Activated naive CD4-positive, alpha-beta T cell treated with Interleukin-2 at 50 U/mL for 16 hours (primary cell): ENCODE results near the gene MBNL3.
A peak's percentile ranks its signal among the peaks of the same experiment; 100 is the strongest.

Experiments used
- DNase-seq: peaks from one replicate; pipeline ENCODE4 v3.0.0-alpha.2; 2020

The MBNL3 gene

DNA sequence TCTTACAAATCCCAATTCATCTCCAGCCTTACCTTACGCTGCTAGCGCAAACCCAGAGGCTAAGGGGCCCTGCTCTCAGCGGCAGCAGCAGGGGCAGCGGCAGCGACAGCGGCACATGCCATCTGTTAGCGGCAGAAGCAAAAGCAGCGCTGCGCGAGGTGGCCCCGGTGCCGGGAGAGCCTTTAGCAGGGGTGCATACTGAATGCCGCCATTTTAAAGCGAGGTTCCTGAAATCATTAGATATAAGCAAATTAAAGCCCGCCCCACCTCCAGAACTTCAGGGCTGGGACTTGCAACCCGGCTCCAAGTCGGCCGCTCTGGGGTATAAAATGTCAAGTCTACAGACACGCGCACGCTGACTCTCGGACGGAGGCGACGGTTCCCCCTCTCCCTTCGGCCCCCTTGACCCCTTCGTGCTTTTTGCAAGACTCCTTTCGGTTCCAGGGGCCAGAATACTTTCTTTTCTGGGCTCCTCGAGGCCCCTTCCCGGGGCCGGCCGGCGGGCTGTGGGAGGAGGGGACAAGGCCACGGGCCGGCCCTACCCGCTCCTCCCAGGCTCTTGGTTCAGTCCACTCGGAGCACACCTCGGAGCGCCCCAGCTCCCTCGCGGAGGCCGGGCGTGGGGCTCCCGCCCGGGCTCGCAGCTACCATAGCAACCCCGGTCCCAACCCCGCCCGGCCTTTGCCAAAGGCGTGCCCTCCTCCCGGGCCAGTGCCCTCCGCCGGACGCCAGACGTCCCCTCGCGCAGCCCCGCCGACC is at the start of gene MBNL3:
MBNL3 (minus strand) TSS at position 220 of the 759 bp plus-strand sequence. CDS start 49,427 bp downstream, outside the sequence.
- DNase-seq = peak; percentile 67

GRCh38 chrX:132533409-132533808 is 44.6 kb upstream of the MBNL3 start:
- no peak for DNase-seq

DNA sequence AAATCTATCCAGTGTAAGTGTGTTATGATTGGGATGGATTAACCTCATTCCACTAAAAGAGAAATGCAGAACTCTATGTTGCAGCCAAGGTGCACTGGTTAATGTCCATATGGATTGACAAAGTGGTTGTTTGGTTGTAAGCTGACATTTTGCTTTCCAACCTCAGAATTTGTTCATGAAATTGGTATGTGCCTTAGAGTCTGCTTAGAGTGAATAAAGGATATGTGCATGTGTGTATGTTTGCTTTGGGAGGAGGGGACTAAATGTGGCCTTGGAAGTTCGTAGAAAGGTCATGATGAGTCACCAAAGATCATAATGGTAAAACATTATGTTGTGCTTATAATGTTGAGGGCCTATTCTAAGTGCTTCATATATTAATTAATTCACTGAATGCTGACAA is 44.1 kb upstream of the MBNL3 start:
- no peak for DNase-seq

DNA sequence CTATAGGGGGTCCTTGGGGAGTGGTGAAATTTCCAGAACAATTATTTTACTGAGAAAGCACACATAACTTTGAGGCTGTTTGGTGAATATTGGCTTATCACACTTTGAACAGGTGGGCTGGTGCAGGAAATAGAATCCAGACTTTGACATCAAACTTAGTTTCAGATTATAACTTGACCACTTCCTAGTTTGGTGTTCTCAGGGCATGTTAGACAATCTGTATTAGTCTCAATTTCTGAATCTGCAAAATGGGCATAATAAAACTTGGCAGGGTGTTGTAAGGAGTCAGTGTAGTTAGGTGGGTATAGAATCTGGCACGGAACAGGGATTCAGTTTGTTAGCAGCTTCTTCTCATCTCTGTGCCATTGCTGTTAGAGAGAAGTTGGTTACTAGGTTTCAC is 43.3 kb upstream of the MBNL3 start:
- no peak for DNase-seq

GRCh38 chrX:132520792-132521191 is 32.0 kb upstream of the MBNL3 start:
- DNase-seq = no peak

DNA sequence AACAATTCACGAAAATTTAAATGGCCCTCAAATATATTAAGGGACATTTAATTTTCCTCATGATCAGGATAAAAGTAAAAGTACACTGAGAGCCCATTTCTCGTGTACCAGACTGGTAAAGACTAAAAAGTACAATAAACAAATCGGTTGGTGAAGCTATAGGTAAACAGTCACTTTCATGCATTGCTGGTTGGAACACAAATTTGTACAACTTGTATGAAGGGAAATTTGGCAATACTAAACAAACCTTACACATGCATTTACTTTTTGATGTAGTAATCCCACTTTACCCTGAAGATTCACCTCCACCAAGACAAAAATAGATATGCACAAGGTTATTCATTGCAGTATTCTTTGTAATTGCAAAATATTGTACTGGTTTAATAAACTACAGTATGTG is 31.4 kb upstream of the MBNL3 start:
- DNase-seq = no peak

GRCh38 chrX:132518401-132518800 is 29.6 kb upstream of the MBNL3 start:
- DNase-seq = no peak

- no peak for DNase-seq
These were observed 20.0 kb upstream of the MBNL3 start for GRCh38 chrX:132508834-132509233.

DNA sequence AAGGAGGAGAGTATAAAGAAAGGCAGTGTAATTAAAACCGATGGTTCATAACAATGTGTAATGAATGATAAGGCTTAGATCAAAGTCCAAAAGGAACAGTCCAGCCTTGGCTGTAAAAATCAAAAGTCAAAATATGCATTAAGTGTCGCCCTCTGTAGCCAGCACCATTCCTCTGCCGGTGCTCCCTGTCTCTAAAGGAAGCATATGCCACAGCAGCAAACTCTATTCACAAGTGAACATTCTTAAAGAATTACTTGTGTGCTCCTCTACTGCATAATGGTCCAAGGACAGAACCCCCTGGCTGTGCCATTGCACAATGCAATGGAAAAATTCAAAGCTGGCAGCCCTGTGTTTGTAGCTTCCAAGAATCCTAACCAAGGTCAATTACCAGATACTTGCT is 16.3 kb upstream of the MBNL3 start:
- no peak for DNase-seq

- DNase-seq = no peak
These were observed 15.6 kb upstream of the MBNL3 start for GRCh38 chrX:132504417-132504816.

DNA sequence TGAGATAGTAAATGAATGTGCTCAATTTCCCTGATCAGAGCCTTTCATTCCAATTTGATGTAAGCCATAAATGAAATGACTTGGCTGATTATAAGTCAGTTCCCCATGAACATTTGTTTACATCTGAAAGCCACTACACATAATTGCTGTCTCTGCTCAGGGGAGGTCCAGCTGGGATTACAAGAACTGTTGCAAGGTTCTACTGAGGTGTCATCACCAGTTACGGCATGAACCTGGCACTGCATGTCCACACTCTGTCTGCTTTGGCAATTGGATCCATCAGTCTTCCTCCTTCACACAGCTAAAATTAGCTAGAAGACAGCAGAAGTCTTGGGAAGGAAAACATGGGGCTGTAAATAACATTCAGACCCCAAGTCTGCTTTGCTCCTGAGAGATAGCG is 12.8 kb upstream of the MBNL3 start:
- no peak for DNase-seq

DNA sequence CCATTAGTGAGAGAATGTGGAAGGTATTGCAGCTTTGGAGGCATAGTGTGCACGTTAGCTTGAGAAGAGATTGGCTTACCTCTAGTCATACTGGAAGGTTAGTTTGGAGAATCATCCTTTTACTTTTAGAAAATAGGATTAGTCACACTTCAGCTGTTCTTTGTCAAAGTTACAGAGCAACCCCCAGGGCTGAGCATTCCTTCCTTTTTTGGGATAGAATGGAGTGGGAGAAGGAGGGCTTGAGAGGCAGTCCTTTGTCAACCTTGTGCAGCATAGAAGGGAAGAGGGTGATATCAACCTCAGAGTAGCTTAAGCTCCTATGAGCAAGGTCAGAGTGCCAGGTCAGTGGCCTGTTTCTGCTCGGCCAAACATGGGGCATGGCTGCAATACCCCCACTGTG is 8.6 kb upstream of the MBNL3 start:
- no peak for DNase-seq

DNA sequence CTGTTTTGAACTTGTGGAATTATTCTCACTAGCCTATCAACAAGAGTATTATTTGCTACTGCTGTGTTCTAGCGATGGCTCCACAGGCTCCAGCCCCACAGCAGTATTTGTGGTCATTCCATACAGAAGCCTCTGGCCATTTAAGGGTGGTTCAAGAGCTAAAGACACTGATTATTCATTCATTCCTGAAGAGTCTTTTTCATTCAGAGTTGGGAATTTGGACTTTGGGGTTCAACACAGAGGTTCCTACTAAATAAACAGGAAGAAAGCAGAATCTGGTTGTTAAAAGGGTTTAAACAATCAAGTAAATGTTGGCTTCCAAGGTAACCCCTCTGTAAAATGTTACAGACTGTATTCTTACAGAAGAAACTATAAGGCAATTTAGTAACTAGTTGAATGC is 4.3 kb upstream of the MBNL3 start:
- no peak for DNase-seq

DNA sequence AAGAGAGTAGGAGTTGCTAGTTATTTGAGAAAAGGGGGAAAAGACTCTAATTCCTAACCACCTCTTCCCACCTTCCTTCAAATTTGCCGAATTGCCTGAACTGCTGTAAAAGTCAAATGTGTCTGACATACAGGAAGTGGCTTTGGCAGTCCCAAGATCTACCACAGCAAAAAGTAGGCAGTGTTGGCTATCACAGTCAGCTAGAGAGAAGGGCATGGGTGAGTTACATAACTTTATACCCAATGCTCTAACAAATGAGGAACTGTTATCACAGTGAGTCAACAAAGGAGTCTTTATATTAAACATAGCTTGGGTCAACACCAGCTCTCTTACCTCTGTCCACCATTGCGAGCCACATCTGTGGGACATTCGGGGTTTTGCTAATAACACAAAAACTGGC is 2.4 kb upstream of the MBNL3 start:
- no peak for DNase-seq

DNA sequence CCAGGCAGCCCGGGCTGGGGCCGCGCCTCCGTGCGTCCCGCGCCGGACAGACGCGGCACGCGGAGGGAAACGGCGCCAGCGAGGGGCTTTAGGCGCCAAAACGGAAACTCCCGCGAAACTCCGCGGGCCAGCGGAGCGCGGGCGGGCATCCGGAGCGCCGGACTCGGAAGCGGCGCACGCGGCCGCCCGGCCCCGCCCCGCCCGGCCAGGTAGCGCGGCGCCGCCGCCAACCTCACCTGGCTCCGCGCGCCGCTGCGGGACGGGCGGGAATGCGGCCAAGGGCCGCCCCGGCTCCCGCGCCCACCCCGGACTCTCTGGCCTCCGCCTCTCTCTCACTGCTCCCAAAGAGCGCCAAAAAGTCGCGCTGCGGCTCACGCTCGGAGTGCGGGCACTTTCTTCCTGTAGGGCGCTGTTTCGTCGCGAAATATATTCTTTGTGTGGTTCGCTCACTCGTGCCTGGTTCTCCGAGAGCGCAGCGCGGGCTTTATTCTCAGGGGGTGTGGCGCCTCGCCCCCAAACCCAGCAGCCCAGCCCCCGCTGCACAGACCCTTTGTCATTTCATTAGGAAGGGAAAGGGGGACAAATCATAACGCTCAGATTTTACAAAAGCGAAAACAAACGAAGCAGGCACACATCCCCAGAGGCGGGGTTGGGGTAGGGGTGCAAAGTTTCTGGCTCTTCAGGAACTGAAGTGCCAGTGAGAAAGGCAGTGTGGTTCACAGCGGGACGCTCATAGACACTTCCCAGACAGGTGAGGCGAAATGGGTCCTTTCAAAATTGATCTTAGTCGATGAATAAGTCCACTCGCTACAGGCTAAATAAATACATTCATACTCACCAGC is 961 bp upstream of the MBNL3 start:
- DNase-seq = peak; percentile 49

DNA sequence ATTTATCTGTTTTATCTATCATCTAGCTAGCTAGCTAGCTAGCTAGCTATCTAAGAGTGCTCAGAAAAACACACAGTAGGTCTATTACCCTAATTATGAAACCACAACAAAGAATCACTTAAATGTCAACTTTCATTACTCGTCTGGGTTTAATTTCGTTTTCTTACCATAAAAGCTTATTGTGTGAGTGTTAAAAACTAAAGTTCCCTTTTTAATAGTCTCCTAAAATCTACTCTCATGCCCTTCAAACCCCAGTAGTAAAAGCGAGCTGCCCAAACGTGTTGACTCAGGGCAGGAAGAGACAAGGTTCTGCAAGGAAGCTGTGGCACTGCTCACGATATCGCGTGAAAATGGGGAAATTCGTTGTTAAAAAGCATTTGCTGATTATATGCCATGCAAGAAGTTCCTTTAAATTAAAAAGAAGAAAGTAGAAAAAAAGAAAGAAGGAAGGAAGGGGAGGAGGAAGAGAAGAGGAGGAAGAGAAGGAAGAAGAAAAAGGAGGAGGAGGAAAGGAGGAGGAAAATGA is 595 bp downstream of the MBNL3 start:
- DNase-seq = peak; percentile 18

DNA sequence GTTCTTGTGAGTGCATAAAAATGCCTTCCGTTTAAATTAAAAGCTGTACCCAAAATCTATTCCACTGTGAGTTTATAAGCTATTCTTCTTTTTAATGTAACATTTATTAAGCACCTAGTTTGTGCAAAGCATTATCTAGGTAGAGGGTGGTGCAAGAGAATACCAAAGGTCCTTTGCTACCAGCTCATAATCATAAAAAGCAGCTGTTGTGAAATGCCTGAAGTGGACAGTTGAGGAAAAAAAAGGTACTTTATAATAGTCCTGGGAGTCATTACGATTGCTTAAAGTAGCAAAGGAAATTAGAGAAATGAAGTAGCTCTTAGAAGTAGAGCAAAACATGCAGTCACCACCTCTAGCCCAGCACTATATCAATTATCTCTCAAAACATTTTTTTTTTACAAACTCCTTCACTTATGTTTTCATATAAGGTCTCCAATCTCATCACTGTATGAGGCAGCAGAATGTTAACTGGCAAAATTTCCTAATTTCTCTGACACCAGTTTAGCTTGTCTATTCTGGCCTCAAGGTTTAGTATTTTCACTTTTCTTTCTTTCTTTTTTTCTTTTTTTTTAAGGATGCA is 2.1 kb downstream of the MBNL3 start:
- DNase-seq = no peak

DNA sequence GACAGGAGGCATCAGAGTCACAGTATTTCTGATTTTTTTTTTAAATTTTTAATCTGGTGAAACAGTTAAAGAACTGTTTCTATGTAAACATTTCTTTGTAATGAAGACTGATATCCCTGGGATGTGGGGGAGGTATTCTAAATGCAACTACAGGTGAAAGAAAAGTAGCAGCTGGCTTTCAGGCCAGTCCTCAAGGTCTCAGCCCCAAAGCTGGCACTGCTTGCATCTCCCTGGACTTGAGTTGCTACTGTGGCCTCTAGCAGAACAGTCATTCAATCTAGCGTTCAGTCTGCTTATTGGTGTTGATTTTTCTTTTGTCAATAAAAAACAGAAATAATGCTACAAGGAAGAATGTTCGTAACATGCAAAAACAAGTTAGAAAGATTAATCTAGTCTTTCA is 4.9 kb downstream of the MBNL3 start:
- DNase-seq = no peak

GRCh38 chrX:132483488-132483887 is 5.3 kb downstream of the MBNL3 start:
- DNase-seq = no peak

DNA sequence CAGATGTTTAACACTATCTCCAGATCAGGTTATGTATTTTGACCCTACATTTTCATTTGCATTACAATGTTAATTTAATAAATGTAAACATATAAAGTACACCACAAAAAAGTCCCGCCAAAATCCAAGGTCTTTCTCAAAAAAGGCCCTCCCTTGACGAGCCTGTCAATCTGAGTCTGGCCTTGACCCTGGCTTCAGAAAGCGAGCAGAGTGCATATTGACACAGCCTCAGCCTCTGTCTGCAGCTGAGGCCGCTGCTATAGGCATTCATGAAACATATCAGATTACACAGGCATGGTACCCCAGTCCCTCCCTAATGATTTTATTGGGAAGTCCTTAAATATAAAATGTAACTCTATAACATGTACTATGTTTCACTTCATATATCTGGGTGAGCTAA is 6.2 kb downstream of the MBNL3 start:
- DNase-seq = no peak

DNA sequence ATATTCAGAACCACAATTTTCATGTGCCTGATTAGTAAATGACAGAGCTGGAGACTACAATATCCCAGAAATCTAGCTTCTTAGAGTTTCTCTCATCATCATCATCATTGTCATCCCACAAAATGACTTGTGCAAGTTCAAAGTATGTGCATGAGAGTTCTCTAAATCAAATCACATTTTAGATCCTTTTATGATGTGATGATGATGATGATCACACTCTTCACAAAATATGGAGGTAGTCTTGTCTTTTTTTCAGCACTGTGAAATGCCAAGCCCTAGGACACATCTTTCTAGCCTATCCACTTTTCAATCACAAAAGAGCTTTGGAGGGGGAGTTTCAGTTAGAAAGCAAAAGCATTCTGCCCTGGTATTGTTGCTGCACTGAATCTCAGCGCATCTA is 7.4 kb downstream of the MBNL3 start:
- no peak for DNase-seq

DNA sequence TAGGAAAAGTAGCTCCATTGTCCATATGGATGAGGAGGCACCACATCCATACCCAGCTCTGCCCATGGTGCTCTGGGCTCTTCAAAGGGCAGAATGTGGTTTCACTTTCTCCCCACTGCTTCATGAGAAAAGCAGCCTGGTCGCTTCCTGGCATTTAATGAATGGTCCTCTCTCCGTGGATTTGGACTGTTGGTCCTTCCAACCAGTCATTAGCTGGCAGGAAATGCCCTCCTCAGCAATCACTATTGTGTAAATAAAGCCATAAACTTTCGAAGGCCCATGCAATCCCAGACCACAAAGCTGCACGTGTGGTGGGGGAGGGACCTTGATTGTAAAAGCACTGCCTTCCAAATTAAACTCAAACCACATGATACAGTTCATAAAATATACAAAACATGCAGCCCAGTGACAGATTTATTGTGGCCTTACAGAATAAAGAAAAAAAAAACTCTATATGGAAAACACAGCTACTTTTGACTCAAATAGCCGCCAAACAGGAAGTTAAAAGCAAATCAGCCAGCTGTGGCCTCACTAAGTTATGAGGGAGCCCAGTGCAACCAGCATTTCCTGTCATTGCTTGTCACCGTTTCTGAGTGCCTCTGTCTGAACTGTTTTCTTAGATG is 8.1 kb downstream of the MBNL3 start:
- peak; percentile 28 for DNase-seq

GRCh38 chrX:132474544-132475248 is 14.1 kb downstream of the MBNL3 start:
- no peak for DNase-seq
